ENCODE measurements around the gene JOSD1.

The JOSD1 gene

DNA sequence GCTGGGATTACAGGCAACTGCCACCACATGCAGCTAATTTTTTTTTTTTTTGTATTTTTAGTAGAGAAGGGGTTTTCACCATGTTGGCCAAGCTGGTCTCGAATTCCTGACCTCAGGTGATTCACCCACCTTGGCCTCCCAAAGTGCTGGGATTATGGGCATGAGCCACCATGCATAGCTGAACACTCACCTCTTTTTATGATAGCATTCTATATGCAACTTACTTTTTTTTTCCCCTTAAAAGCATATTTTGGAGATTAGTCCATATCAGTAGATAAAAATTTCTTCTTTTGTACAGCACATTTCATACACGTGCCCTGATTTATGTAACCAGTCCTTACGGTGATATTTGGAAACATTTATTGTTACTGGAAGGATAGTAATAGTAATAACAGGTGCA is 19.6 kb upstream of the JOSD1 start:
- H3K27ac ChIP-seq (ENCODE audit: low read depth, low read length) = no peak overlapping the region
- H3K9ac ChIP-seq (ENCODE audit: low read length) = no peak overlapping the region
- H3K9me3 ChIP-seq (ENCODE audit: low read length) = no peaks in the 10 kb centered on the region
- H3K4me3 ChIP-seq (ENCODE audit: low read depth in 1 of 2, low read length in 2 of 2) = no peak overlapping the region
- no peaks in the 10 kb centered on the region for H3K27me3 ChIP-seq (ENCODE audit: control insufficient read depth in 1 of 2, insufficient read depth in 2 of 2, low read length in 2 of 2)
- H3K4me1 ChIP-seq (ENCODE audit: insufficient read depth, low read length) = peaks cover 9% of the 10 kb centered on the region
- peaks cover 69% of the 10 kb centered on the region for H3K36me3 ChIP-seq (ENCODE audit: insufficient read depth, low read length)

DNA sequence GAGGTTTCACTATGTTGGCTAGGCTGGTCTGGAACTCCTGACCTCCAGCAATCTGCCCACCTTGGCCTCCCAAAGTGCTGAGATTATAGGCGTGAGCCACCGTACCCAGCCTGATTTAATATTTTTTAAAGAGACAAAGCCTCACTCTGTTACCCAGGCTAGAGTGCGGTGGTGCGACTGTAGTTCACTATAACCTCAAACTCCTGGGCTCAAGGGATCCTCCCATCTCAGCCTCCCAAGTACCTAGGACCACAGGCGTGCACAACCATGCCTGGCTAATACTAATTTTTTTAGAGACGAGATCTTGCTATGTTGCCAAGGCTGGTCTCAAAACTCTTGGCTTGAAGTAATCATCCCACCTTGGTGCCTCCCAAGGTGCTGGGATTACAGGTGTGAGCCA is 18.5 kb upstream of the JOSD1 start:
- no peaks in the 10 kb centered on the region for H3K9me3 ChIP-seq (ENCODE audit: low read length)
- no peak overlapping the region for H3K27ac ChIP-seq (ENCODE audit: low read depth, low read length)
- H3K36me3 ChIP-seq (ENCODE audit: insufficient read depth, low read length) = peaks cover 57% of the 10 kb centered on the region
- H3K9ac ChIP-seq (ENCODE audit: low read length) = no peak overlapping the region
- peaks cover 14% of the 10 kb centered on the region for H3K4me1 ChIP-seq (ENCODE audit: insufficient read depth, low read length)
- H3K4me3 ChIP-seq (ENCODE audit: low read depth in 1 of 2, low read length in 2 of 2) = no peak overlapping the region
- H3K27me3 ChIP-seq (ENCODE audit: control insufficient read depth in 1 of 2, insufficient read depth in 2 of 2, low read length in 2 of 2) = no peaks in the 10 kb centered on the region

GRCh38 chr22:38718414-38718813 is 17.7 kb upstream of the JOSD1 start:
- Histone ChIP-seq H3K9me3 (ENCODE audit: low read length) (no peaks in the 10 kb centered on the region), H3K9ac (ENCODE audit: low read length) (no peak overlapping the region), H3K36me3 (ENCODE audit: insufficient read depth, low read length) (peaks cover 49% of the 10 kb centered on the region), H3K27me3 (ENCODE audit: control insufficient read depth in 1 of 2, insufficient read depth in 2 of 2, low read length in 2 of 2) (no peaks in the 10 kb centered on the region), H3K27ac (ENCODE audit: low read depth, low read length) (no peak overlapping the region), H3K4me3 (ENCODE audit: low read depth in 1 of 2, low read length in 2 of 2) (no peak overlapping the region), H3K4me1 (ENCODE audit: insufficient read depth, low read length) (peaks cover 18% of the 10 kb centered on the region)

GRCh38 chr22:38717244-38717643 is 16.5 kb upstream of the JOSD1 start:
- H3K9ac ChIP-seq (ENCODE audit: low read length) = no peak overlapping the region

DNA sequence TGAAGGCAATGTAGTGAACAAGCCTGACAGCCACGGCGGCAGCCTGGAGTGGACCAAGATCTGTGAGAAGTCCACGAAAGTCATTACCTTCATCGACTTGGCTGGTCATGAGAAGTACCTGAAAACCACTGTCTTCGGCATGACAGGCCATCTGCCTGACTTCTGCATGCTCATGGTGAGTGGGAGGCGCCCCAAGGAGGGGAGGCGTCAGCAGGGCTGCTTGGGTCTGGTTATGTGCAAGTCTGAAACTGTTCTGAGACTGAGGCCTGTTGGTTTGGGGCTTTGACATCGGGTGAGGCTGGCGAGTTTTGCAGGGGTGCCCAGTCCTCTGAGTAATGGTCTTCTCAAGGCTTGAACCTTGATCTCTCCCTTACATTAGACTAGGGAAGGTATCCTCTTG is 16.1 kb upstream of the JOSD1 start:
- H3K4me3 ChIP-seq (ENCODE audit: low read depth in 1 of 2, low read length in 2 of 2) = no peak overlapping the region
- no peak overlapping the region for H3K27ac ChIP-seq (ENCODE audit: low read depth, low read length)
- peaks cover 18% of the 10 kb centered on the region for H3K4me1 ChIP-seq (ENCODE audit: insufficient read depth, low read length)
- peaks cover 45% of the 10 kb centered on the region for H3K36me3 ChIP-seq (ENCODE audit: insufficient read depth, low read length)
- no peaks in the 10 kb centered on the region for H3K9me3 ChIP-seq (ENCODE audit: low read length)
- no peak overlapping the region for H3K9ac ChIP-seq (ENCODE audit: low read length)
- no peaks in the 10 kb centered on the region for H3K27me3 ChIP-seq (ENCODE audit: control insufficient read depth in 1 of 2, insufficient read depth in 2 of 2, low read length in 2 of 2)

More at GRCh38 chr22:38717244-38717643, 16.5 kb upstream of the JOSD1 start:
- Histone ChIP-seq H3K27me3 (ENCODE audit: control insufficient read depth in 1 of 2, insufficient read depth in 2 of 2, low read length in 2 of 2) (no peaks in the 10 kb centered on the region), H3K4me3 (ENCODE audit: low read depth in 1 of 2, low read length in 2 of 2) (no peak overlapping the region), H3K27ac (ENCODE audit: low read depth, low read length) (no peak overlapping the region), H3K4me1 (ENCODE audit: insufficient read depth, low read length) (peaks cover 18% of the 10 kb centered on the region), H3K36me3 (ENCODE audit: insufficient read depth, low read length) (peaks cover 47% of the 10 kb centered on the region), H3K9me3 (ENCODE audit: low read length) (no peaks in the 10 kb centered on the region)

GRCh38 chr22:38716271-38716670 is 15.5 kb upstream of the JOSD1 start:
- Histone ChIP-seq H3K9ac (ENCODE audit: low read length) (no peak overlapping the region), H3K4me3 (ENCODE audit: low read depth in 1 of 2, low read length in 2 of 2) (no peak overlapping the region), H3K4me1 (ENCODE audit: insufficient read depth, low read length) (peaks cover 18% of the 10 kb centered on the region), H3K9me3 (ENCODE audit: low read length) (no peaks in the 10 kb centered on the region), H3K27me3 (ENCODE audit: control insufficient read depth in 1 of 2, insufficient read depth in 2 of 2, low read length in 2 of 2) (no peaks in the 10 kb centered on the region), H3K27ac (ENCODE audit: low read depth, low read length) (no peak overlapping the region), H3K36me3 (ENCODE audit: insufficient read depth, low read length) (peaks cover 40% of the 10 kb centered on the region)

DNA sequence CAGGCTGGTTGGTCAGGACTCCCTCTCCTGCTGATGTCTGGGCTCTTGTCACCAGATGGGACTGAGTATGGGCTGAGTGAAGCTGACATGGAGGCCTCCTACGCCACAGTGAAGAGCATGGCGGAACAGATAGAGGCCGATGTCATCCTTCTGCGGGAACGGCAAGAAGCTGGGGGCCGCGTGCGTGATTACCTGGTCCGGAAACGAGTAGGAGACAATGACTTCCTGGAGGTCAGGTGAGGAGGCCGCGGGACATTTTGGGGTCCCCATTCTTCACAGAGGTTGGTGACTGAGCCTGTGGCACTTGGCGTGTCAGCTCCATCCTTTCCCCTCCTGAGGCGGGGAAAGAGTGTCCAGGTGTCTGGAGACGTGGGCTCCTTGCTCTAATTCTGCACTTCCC is 15.1 kb upstream of the JOSD1 start:
- H3K9ac ChIP-seq (ENCODE audit: low read length) = no peak overlapping the region
- no peaks in the 10 kb centered on the region for H3K9me3 ChIP-seq (ENCODE audit: low read length)
- peaks cover 38% of the 10 kb centered on the region for H3K36me3 ChIP-seq (ENCODE audit: insufficient read depth, low read length)
- H3K27me3 ChIP-seq (ENCODE audit: control insufficient read depth in 1 of 2, insufficient read depth in 2 of 2, low read length in 2 of 2) = no peaks in the 10 kb centered on the region
- no peak overlapping the region for H3K4me3 ChIP-seq (ENCODE audit: low read depth in 1 of 2, low read length in 2 of 2)
- no peak overlapping the region for H3K27ac ChIP-seq (ENCODE audit: low read depth, low read length)
- peaks cover 18% of the 10 kb centered on the region for H3K4me1 ChIP-seq (ENCODE audit: insufficient read depth, low read length)

GRCh38 chr22:38715176-38715764 is 14.5 kb upstream of the JOSD1 start:
- peaks cover 18% of the 10 kb centered on the region for H3K4me1 ChIP-seq (ENCODE audit: insufficient read depth, low read length)
- H3K36me3 ChIP-seq (ENCODE audit: insufficient read depth, low read length) = peaks cover 35% of the 10 kb centered on the region
- H3K9ac ChIP-seq (ENCODE audit: low read length) = no peak overlapping the region
- H3K4me3 ChIP-seq (ENCODE audit: low read depth in 1 of 2, low read length in 2 of 2) = no peak overlapping the region
- H3K9me3 ChIP-seq (ENCODE audit: low read length) = no peaks in the 10 kb centered on the region
- H3K27me3 ChIP-seq (ENCODE audit: control insufficient read depth in 1 of 2, insufficient read depth in 2 of 2, low read length in 2 of 2) = no peaks in the 10 kb centered on the region
- no peak overlapping the region for H3K27ac ChIP-seq (ENCODE audit: low read depth, low read length)

GRCh38 chr22:38713921-38714320 is 13.2 kb upstream of the JOSD1 start:
- Histone ChIP-seq H3K27ac (ENCODE audit: low read depth, low read length) (no peak overlapping the region), H3K9ac (ENCODE audit: low read length) (no peak overlapping the region), H3K4me1 (ENCODE audit: insufficient read depth, low read length) (peaks cover 24% of the 10 kb centered on the region), H3K4me3 (ENCODE audit: low read depth in 1 of 2, low read length in 2 of 2) (no peak overlapping the region), H3K9me3 (ENCODE audit: low read length) (no peaks in the 10 kb centered on the region), H3K27me3 (ENCODE audit: control insufficient read depth in 1 of 2, insufficient read depth in 2 of 2, low read length in 2 of 2) (no peaks in the 10 kb centered on the region), H3K36me3 (ENCODE audit: insufficient read depth, low read length) (peaks cover 45% of the 10 kb centered on the region)

GRCh38 chr22:38712486-38713207 is 11.9 kb upstream of the JOSD1 start:
- no peak overlapping the region for H3K27ac ChIP-seq (ENCODE audit: low read depth, low read length)
- no peaks in the 10 kb centered on the region for H3K9me3 ChIP-seq (ENCODE audit: low read length)
- no peak overlapping the region for H3K4me3 ChIP-seq (ENCODE audit: low read depth in 1 of 2, low read length in 2 of 2)
- H3K36me3 ChIP-seq (ENCODE audit: insufficient read depth, low read length) = peaks cover 41% of the 10 kb centered on the region
- H3K27me3 ChIP-seq (ENCODE audit: control insufficient read depth in 1 of 2, insufficient read depth in 2 of 2, low read length in 2 of 2) = no peaks in the 10 kb centered on the region
- H3K4me1 ChIP-seq (ENCODE audit: insufficient read depth, low read length) = peaks cover 25% of the 10 kb centered on the region
- H3K9ac ChIP-seq (ENCODE audit: low read length) = no peak overlapping the region

DNA sequence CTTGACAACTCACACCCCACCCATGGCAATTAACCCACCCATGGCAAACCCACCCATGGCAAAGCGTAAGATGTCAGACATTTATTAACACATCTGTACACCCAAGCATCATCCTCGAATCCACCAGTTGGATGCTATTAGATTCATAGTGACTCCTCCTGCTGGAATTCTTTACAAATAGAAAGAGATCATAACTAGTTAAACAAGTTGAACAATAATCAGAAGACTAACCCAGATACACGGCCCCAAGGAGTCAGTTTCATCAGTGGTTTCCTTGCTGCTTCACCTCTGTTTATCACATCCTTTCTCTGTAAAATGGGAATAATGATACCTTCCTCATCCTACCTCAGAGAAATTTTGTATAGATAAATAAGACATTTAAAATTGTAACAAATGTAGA is 10.1 kb upstream of the JOSD1 start:
- H3K4me1 ChIP-seq (ENCODE audit: insufficient read depth, low read length) = peaks cover 35% of the 10 kb centered on the region
- peaks cover 23% of the 10 kb centered on the region for H3K36me3 ChIP-seq (ENCODE audit: insufficient read depth, low read length)
- no peak overlapping the region for H3K4me3 ChIP-seq (ENCODE audit: low read depth in 1 of 2, low read length in 2 of 2)
- no peaks in the 10 kb centered on the region for H3K9me3 ChIP-seq (ENCODE audit: low read length)
- H3K27ac ChIP-seq (ENCODE audit: low read depth, low read length) = no peak overlapping the region
- no peaks in the 10 kb centered on the region for H3K27me3 ChIP-seq (ENCODE audit: control insufficient read depth in 1 of 2, insufficient read depth in 2 of 2, low read length in 2 of 2)
- H3K9ac ChIP-seq (ENCODE audit: low read length) = no peak overlapping the region

GRCh38 chr22:38710351-38710750 is 9.6 kb upstream of the JOSD1 start:
- Histone ChIP-seq H3K9ac (ENCODE audit: low read length) (no peak overlapping the region), H3K9me3 (ENCODE audit: low read length) (no peaks in the 10 kb centered on the region), H3K27ac (ENCODE audit: low read depth, low read length) (no peak overlapping the region), H3K4me3 (ENCODE audit: low read depth in 1 of 2, low read length in 2 of 2) (no peak overlapping the region), H3K27me3 (ENCODE audit: control insufficient read depth in 1 of 2, insufficient read depth in 2 of 2, low read length in 2 of 2) (no peaks in the 10 kb centered on the region), H3K4me1 (ENCODE audit: insufficient read depth, low read length) (peaks cover 35% of the 10 kb centered on the region), H3K36me3 (ENCODE audit: insufficient read depth, low read length) (peaks cover 22% of the 10 kb centered on the region)

Data from muscle layer of colon (tissue), 2 donors.